Ishikawa (cell line): ENCODE data around the gene SGPP2.

Experiments used
- CEBPB ChIP-seq: IDR thresholded peaks from 2 replicates; pipeline ENCODE4 v1.6.1; 2012
- CREB1 ChIP-seq: IDR thresholded peaks from 2 replicates; pipeline ENCODE4 v1.6.1; 2012; ENCODE audit warnings: low read depth
- EGR1 ChIP-seq: IDR thresholded peaks from 2 replicates; pipeline ENCODE4 v1.6.1; 2012
- EP300 ChIP-seq: IDR thresholded peaks from 2 replicates; pipeline ENCODE4 v1.6.1; 2012; ENCODE audit warnings: borderline replicate concordance
- FOXM1 ChIP-seq: IDR thresholded peaks from 2 replicates; pipeline ENCODE4 v1.6.1; 2012; ENCODE audit warnings: low read depth, borderline replicate concordance
- MAX ChIP-seq: IDR thresholded peaks from 2 replicates; pipeline ENCODE4 v1.6.1; 2012
- NFIC ChIP-seq: IDR thresholded peaks from 2 replicates; pipeline ENCODE4 v1.6.1; 2012
- RAD21 ChIP-seq: IDR thresholded peaks from 2 replicates; pipeline ENCODE4 v1.6.1; 2012; ENCODE audit warnings: low read depth
- TAF1 ChIP-seq: IDR thresholded peaks from 2 replicates; pipeline ENCODE4 v1.6.1; 2012; ENCODE audit warnings: low read depth, mild to moderate bottlenecking
- TCF12 ChIP-seq: IDR thresholded peaks from 2 replicates; pipeline ENCODE4 v1.6.1; 2012; ENCODE audit warnings: low read depth
- TEAD4 ChIP-seq: IDR thresholded peaks from 2 replicates; pipeline ENCODE4 v1.6.1; 2012
- USF1 ChIP-seq: IDR thresholded peaks from 2 replicates; pipeline ENCODE4 v1.6.1; 2012
- YY1 ChIP-seq: IDR thresholded peaks from 2 replicates; pipeline ENCODE4 v1.6.1; 2012; ENCODE audit warnings: low read depth
- ZBTB7A ChIP-seq: IDR thresholded peaks from 2 replicates; pipeline ENCODE4 v1.6.1; 2012; ENCODE audit warnings: low read depth
- TF ChIP-seq, protein P1 (sequence below): IDR thresholded peaks from 2 replicates; pipeline ENCODE4 v1.6.1; 2012; ENCODE audit warnings: low read depth, mild to moderate bottlenecking

SGPP2 gene

GRCh38 chr2:222563936-222564335, 139.6 kb downstream of the SGPP2 start:
- TF ChIP-seq RAD21 (no peak), NFIC (no peak), ZBTB7A (no peak), TAF1 (no peak)

DNA sequence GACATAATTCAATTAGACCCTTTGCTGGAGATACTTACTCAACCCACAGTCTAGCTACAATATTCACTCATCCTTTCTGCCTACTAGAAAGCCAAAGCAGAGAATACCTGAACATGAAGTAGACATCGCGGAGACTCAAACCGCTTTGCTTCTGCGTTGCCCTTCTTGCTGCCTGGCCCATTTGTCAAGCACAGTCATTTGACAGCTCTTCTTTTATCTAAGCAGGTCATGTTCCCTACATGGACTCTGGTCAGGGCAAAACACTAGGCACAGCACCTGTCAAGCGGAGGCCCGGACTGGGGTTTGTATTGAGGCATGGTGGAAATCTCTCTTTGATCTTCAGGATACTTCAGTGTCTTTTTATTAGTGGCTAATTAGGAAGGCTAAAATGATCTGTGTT, 141.9 kb downstream of the SGPP2 start:
- TF ChIP-seq RAD21 (no peak), YY1 (no peak), FOXM1 (no peak), TCF12 (no peak), EGR1 (no peak), USF1 (no peak), CEBPB (no peak), CREB1 (no peak), NFIC (no peak), TEAD4 (no peak), MAX (no peak), TAF1 (no peak)
- TF ChIP-seq, protein P1, sequence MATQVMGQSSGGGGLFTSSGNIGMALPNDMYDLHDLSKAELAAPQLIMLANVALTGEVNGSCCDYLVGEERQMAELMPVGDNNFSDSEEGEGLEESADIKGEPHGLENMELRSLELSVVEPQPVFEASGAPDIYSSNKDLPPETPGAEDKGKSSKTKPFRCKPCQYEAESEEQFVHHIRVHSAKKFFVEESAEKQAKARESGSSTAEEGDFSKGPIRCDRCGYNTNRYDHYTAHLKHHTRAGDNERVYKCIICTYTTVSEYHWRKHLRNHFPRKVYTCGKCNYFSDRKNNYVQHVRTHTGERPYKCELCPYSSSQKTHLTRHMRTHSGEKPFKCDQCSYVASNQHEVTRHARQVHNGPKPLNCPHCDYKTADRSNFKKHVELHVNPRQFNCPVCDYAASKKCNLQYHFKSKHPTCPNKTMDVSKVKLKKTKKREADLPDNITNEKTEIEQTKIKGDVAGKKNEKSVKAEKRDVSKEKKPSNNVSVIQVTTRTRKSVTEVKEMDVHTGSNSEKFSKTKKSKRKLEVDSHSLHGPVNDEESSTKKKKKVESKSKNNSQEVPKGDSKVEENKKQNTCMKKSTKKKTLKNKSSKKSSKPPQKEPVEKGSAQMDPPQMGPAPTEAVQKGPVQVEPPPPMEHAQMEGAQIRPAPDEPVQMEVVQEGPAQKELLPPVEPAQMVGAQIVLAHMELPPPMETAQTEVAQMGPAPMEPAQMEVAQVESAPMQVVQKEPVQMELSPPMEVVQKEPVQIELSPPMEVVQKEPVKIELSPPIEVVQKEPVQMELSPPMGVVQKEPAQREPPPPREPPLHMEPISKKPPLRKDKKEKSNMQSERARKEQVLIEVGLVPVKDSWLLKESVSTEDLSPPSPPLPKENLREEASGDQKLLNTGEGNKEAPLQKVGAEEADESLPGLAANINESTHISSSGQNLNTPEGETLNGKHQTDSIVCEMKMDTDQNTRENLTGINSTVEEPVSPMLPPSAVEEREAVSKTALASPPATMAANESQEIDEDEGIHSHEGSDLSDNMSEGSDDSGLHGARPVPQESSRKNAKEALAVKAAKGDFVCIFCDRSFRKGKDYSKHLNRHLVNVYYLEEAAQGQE, result no peak

DNA sequence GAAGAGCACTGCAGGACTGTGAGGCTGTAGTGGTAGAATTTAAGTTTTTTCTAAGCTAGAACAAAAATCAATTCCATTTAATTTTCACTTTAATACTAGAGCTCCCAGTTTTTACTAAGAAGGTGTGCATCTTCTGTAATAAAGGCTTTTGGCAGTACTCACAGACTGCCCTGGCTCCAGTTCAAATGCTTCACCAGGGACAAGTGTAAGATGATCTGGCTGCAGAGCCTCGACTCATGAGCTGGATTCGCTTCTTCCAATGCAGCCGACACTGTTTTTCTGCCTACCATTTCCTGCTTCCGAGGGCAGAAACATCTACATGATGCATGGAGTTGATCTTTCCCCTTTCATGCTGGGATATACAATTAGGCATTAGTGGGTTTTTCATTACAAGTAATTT, 144.5 kb downstream of the SGPP2 start:
- TF ChIP-seq RAD21 (no peak), NFIC (peak; percentile 58), CEBPB (no peak), TEAD4 (no peak), EGR1 (no peak), TAF1 (no peak), CREB1 (no peak), TCF12 (no peak), YY1 (no peak), MAX (0 out of 2 replicates have a peak, but pooled peaks have one; percentile 32), USF1 (no peak), ZBTB7A (no peak), EP300 (no peak), FOXM1 (no peak)
- TF ChIP-seq, protein P1, result no peak

- TF ChIP-seq ZBTB7A (no peak), USF1 (no peak), EP300 (no peak), YY1 (no peak), MAX (no peak), FOXM1 (no peak), NFIC (no peak), TEAD4 (no peak)
- TF ChIP-seq, protein P1, result no peak
Observed at GRCh38 chr2:222569826-222570225, 145.5 kb downstream of the SGPP2 start.
